Calu3 (cell line): ENCODE data around the gene VWC2. TPM values are rescaled to one million over a fixed set of nuclear protein-coding genes. Genes with fewer than 3 reads are reported as not detected.

Experiments
- BruUV-seq: library from RNA; stranded (reverse); fragments of 400-500 nt; replicated peaks from 2 replicates; lab custom pipeline; 2021; lab: Mats Ljungman, UMichigan
- CTCF ChIA-PET: fragments of 300-600 bp; sonication (Branson Sonifier 250); formaldehyde crosslinking; loops from one replicate; lab custom pipeline; 2022; ENCODE audit warnings: antibody characterized with exemption; lab: Charles Lee
- DNase-seq: peaks from one replicate; pipeline ENCODE4 v3.0.0; 2022
- H3K27ac Mint-ChIP-seq: one replicate; pipeline ENCODE4 v1.8.0; 2022; ENCODE audit warnings: mixed read lengths; ENCODE audit not compliant: unreplicated experiment
- H3K27me3 Mint-ChIP-seq: one replicate; pipeline ENCODE4 v1.8.0; 2022; ENCODE audit warnings: mixed read lengths; ENCODE audit not compliant: unreplicated experiment
- H3K36me3 Mint-ChIP-seq: one replicate; pipeline ENCODE4 v1.8.0; 2022; ENCODE audit warnings: mild to moderate bottlenecking, moderate library complexity, mixed read lengths; ENCODE audit not compliant: insufficient read depth, unreplicated experiment
- H3K4me1 Mint-ChIP-seq: one replicate; pipeline ENCODE4 v1.8.0; 2022; ENCODE audit warnings: mild to moderate bottlenecking, low read depth, mixed read lengths; ENCODE audit not compliant: unreplicated experiment
- H3K4me3 Mint-ChIP-seq: one replicate; pipeline ENCODE4 v1.8.0; 2022; ENCODE audit warnings: mild to moderate bottlenecking, low read depth, moderate library complexity, mixed read lengths; ENCODE audit not compliant: unreplicated experiment
- H3K9me3 Mint-ChIP-seq: one replicate; pipeline ENCODE4 v1.8.0; 2022; ENCODE audit warnings: low read depth, mixed read lengths; ENCODE audit not compliant: unreplicated experiment
- CTCF ChIP-seq: fragments of 200-600 bp; IDR thresholded peaks from one replicate; pipeline ENCODE4 v1.8.0; 2022; ENCODE audit warnings: antibody characterized with exemption; ENCODE audit not compliant: unreplicated experiment
- intact Hi-C: fragments of 100-400 bp; cut with micrococcal nuclease; formaldehyde crosslinking; loops from one replicate; pipeline ENCODE4 v1.10.0; 2022; ENCODE audit not compliant: unreplicated experiment
- total RNA-seq: library from RNA; stranded (reverse); gene quantifications from 2 replicates; pipeline ENCODE4 v1.2.3, GENCODE V29; 2022

Gene VWC2
- total RNA-seq, 1 experiment from 2014 or later, result not detected

- H3K27ac Mint-ChIP-seq, result no peak overlapping the region
- intact Hi-C loops, result no loop called here
- CTCF ChIA-PET, result no interaction called here
- no peak for TF ChIP-seq CTCF
- H3K36me3 Mint-ChIP-seq, result no peaks in the 10 kb centered on the region
- peaks cover 12% of the 10 kb centered on the region for H3K9me3 Mint-ChIP-seq
- BruUV-seq, result no TSS peak
- no peaks in the 10 kb centered on the region for H3K4me1 Mint-ChIP-seq
- no peak overlapping the region for H3K4me3 Mint-ChIP-seq
- H3K27me3 Mint-ChIP-seq, result peaks cover 26% of the 10 kb centered on the region
- DNase-seq, result no peak
Measured at GRCh38 chr7:49769285-49769857, 4.1 kb upstream of the VWC2 start.

GRCh38 chr7:49770838-49771237 lies 2.6 kb upstream of the VWC2 start:
- H3K27me3 Mint-ChIP-seq, result peaks cover 26% of the 10 kb centered on the region
- peaks cover 11% of the 10 kb centered on the region for H3K9me3 Mint-ChIP-seq
- no peak overlapping the region for H3K27ac Mint-ChIP-seq
- DNase-seq, result no peak
- no peak overlapping the region for H3K4me3 Mint-ChIP-seq
- no peaks in the 10 kb centered on the region for H3K36me3 Mint-ChIP-seq
- CTCF ChIA-PET, result no interaction called here
- intact Hi-C loops, result no loop called here
- no peak for TF ChIP-seq CTCF
- H3K4me1 Mint-ChIP-seq, result no peaks in the 10 kb centered on the region
- BruUV-seq, result no TSS peak

- CTCF ChIA-PET, result no interaction called here
- intact Hi-C loops, result no loop called here
- no peak for TF ChIP-seq CTCF
- H3K27me3 Mint-ChIP-seq, result peaks cover 26% of the 10 kb centered on the region
- no peak for DNase-seq
- H3K4me1 Mint-ChIP-seq, result no peaks in the 10 kb centered on the region
- peaks cover 11% of the 10 kb centered on the region for H3K9me3 Mint-ChIP-seq
- no TSS peak for BruUV-seq
- H3K27ac Mint-ChIP-seq, result no peak overlapping the region
- no peaks in the 10 kb centered on the region for H3K36me3 Mint-ChIP-seq
- no peak overlapping the region for H3K4me3 Mint-ChIP-seq
Measured at GRCh38 chr7:49771427-49772176, 1.8 kb upstream of the VWC2 start.

GRCh38 chr7:49772916-49773217 lies 571 bp upstream of the VWC2 start:
- intact Hi-C loops, result no loop called here
- no TSS peak for BruUV-seq
- Mint-ChIP-seq H3K4me1 (no peaks in the 10 kb centered on the region), H3K27me3 (peaks cover 26% of the 10 kb centered on the region), H3K27ac (no peak overlapping the region), H3K36me3 (no peaks in the 10 kb centered on the region), H3K4me3 (no peak overlapping the region), H3K9me3 (peaks cover 11% of the 10 kb centered on the region)
- CTCF ChIA-PET, result no interaction called here
- DNase-seq, result no peak
- no peak for TF ChIP-seq CTCF
